NCI-H1417 treated with DMSO at 0.1 percent for 48 hours (cell line): ENCODE measurements around the gene RNF13.
"Not testable (repeated sequence)": the region's sequence is repeated elsewhere in the genome, so short reads cannot be mapped to it uniquely, and the experiment has no call there.

ENCODE experiments used
- DNase-seq: peaks from one replicate; lab custom pipeline; 2025; lab: John Stamatoyannopoulos, UW

The RNF13 gene

DNA sequence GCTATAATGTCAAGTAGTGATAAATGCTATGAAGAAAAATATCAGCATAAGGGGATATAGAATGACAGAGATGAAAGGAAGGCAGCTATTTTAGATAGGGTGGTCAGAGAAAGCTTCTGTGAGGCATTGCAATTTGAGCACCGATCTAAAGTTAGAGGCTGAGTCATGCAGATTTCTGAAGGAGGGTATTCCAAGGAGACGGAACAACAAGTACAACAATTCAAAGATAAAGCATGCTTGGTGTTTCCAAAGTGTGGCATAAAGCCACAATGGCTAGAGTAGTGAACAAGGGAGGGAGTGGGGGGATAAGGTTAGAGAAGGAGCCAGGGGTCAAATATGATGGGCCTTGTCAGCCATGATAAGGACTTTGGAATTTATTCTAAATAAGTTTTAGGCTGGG, 85.8 kb downstream of the RNF13 start:
- no peak for DNase-seq

- no peak for DNase-seq
Observed at GRCh38 chr3:149900322-149900721, 87.3 kb downstream of the RNF13 start.

- no peak for DNase-seq
Observed at GRCh38 chr3:149901770-149902169, 88.8 kb downstream of the RNF13 start.

GRCh38 chr3:149902498-149903139, 89.6 kb downstream of the RNF13 start:
- DNase-seq = no peak

GRCh38 chr3:149906036-149906435, 93.0 kb downstream of the RNF13 start:
- no peak for DNase-seq

GRCh38 chr3:149908424-149908957, 95.5 kb downstream of the RNF13 start:
- no peak for DNase-seq

- no peak for DNase-seq
Observed at GRCh38 chr3:149909923-149910322, 96.9 kb downstream of the RNF13 start.

GRCh38 chr3:149917124-149917667, 104.2 kb downstream of the RNF13 start:
- no peak for DNase-seq

DNA sequence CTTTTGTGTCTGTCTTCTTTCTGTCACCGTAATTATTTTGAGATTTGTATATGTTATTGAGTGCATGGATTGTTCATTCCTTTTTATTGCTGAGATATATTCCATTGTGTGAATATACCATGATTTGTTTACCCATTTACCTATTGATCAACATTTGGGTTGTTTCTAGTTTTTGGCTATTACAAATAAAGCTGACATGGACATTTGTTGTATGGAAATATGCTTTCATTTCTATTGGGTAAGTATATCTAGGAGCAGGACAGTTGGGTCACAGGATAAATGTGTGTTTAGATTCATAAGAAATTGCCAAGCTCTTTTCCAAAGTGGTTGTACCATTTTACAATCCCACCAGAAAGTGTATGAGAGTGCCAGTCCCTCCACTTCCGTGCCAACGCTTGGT, 106.5 kb downstream of the RNF13 start:
- no peak for DNase-seq

GRCh38 chr3:149920119-149920518, 107.1 kb downstream of the RNF13 start:
- DNase-seq = no peak

DNA sequence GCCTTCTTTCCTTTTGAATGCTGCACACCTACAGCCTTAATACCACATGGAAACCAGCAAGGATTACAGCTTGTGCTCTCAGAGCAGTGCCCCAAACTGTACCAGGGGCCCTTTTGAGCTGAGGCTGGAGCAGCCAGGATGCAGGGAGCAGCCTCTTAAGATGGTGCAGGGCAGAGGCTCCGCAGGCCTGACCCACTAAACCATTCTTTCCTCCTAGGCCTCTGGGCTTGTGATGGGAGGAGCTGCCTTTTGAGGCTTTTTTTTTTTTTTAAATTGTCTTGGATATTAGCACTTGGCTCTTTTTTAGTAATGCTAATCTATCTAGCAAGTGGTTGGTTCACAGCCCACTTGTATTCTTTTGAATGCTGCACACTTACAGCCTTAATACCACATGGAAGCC, 120.0 kb downstream of the RNF13 start:
- DNase-seq = no peak

GRCh38 chr3:149933858-149934257, 120.8 kb downstream of the RNF13 start:
- DNase-seq = no peak

GRCh38 chr3:149934524-149934923, 121.5 kb downstream of the RNF13 start:
- no peak for DNase-seq

- DNase-seq = no peak
Observed at GRCh38 chr3:149936812-149937230, 123.8 kb downstream of the RNF13 start.

GRCh38 chr3:149938392-149939055, 125.5 kb downstream of the RNF13 start:
- not testable (repeated sequence) for DNase-seq

- DNase-seq = no peak
Observed at GRCh38 chr3:149941186-149941585, 128.2 kb downstream of the RNF13 start.

DNA sequence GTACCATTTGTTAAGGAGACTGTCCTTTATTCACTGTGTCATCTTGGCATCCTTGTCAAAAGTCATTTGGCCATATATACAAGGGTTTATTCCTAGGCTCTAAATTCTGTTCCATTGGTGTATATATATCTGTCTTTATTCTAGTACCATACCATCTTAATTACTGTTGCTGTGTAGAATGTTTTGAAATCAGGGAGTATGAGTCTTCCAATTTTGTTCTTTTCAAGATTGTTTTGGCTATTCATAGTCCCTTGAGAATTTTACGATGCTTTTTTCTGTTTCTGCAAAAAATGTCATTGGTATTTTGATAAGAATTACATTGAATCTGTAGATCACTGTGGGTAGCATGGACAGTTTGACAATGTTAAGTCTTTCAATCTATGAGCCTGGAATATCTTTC, 128.9 kb downstream of the RNF13 start:
- no peak for DNase-seq

DNA sequence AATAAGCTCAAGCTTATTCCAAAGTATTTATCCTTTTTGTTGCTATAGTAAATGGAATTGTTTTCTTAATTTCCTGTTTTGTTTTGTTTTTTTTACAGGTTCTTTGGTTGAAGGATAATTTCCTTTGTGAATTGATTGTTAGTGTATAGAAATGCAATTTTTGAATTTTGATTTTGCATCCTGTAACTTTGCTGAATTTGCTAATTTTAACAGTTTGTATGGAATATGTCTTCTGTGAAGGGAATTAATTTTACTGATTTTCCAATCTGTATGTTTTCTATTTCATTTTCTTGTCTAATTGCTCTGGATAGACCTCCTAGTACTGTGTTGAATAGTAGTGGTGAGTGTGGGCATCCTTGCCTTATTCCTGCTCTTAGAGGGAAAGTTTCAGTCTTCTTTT, 129.4 kb downstream of the RNF13 start:
- DNase-seq = no peak

DNA sequence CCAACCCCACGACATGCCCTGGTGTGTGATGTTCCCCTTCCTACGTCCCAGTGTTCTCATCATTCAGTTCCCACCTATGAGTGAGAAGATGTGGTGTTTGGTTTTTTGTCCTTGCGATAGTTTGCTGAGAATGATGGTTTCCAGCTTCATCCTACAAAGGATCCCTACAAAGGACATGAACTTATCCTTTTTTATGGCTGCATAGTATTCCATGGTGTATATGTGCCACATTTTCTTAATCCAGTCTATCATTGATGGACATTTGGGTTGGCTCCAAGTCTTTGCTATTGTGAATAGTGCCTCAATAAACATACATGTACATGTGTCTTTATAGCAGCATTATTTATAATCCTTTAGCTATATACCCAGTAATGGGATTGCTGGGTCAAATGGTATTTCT, 131.0 kb downstream of the RNF13 start:
- DNase-seq = not testable (repeated sequence)

- no peak for DNase-seq
Observed at GRCh38 chr3:149947231-149947630, 134.2 kb downstream of the RNF13 start.

DNA sequence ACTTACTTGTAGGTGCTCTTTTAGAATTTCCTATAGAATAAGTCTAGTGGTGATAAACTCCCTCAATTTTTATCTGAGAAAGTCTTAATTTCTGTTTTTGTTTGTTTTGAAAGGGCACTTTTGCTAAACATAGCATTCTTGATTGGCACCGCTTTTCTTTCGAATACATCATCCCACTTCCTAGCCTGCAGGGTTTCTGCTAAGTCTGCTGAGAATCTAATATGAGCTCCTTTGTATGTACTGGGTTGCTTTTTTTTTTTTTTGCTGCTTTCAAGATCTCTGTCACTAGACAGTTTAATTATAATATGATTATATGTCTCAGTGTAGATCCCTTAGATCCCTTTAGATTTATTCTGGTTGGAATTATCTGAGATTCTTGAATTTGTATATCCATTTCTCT, 136.2 kb downstream of the RNF13 start:
- no peak for DNase-seq

DNA sequence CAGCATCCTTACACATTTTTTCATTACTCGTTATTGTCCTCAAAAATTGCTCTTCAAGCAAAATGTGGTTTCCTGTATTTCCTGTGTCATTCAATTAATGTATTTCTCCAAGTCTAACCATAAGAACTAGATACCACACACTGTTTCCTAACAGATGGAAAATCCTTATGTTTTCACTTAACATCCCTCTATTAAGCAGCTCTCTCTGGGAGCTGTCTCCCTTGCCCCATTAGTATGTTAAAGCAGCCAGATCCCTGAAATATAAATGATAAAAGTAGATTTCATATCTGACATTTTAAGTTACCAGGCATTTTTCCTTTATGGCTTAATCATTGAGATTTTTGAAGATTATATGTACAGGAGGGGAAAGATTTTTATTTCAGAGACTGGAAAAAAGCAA, 141.8 kb downstream of the RNF13 start:
- DNase-seq = no peak

GRCh38 chr3:149955449-149955848, 142.4 kb downstream of the RNF13 start:
- DNase-seq = no peak
